SKM-1 (cell line): ENCODE data around the gene SLC35E1.
A peak's percentile ranks its signal among the peaks of the same experiment; 100 is the strongest.

Experiments used
- DNase-seq: peaks from one replicate; lab custom pipeline; 2025; ENCODE audit not compliant: unreplicated experiment; lab: John Stamatoyannopoulos, UW

The SLC35E1 gene

GRCh38 chr19:16572332-16573211 lies at the start of gene SLC35E1:
Gene SLC35E1, minus strand, starts transcription at chr19:16572415. Its CDS starts 51 bp downstream, at chr19:16572364.
- peak; percentile 92 for DNase-seq

DNA sequence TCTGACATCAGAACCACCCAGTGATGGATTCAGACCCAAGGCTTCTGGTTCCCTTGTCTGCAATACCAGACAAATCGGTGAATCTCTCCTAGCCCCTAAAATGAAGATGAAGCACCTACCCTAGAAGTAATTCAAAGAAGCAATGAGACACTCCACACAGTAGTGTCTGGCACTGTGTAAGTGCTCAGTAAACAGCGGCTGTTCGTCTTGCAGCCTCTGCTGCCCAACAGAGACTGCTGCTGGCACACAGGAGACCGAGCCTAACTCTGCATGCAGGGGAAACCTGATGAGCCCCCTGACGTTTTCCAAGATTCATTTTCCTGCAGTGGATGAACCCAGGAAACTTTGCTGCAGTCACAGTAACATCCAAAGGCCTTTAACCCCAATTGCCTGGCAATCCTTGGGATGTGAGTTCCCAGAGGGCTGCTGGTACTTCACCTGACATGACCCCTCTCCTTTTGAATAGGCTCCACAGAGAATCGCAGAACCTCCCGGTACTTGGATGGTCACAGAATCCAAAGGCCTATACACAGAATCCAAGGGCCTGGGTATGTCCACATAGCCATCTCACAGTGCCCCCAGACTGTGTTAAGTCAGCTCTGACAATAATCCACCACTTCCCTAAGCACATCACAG lies 49.1 kb upstream of the SLC35E1 start:
- DNase-seq, result no peak

DNA sequence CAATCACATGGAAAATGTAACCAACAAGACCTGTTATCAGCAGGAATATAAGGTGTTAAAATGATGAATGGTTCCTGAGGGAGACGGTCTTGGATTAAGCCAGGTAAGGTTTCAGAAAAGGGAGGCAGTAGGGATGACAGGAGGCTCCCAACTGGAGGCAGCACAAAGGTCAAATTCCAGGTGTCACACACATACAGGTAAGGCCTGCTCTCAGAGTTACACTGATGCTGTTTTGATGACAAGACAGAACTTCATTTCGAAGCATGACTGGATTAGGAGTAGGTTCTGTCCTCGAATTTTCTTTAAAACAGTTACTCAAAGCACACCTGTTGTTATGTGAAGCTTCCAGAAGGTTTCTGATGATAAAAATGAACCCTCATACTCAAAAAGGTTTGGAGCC lies 48.4 kb upstream of the SLC35E1 start:
- DNase-seq, result no peak

- DNase-seq, result no peak
Observed at GRCh38 chr19:16620018-16620417, 47.8 kb upstream of the SLC35E1 start.

GRCh38 chr19:16619457-16619856 lies 47.2 kb upstream of the SLC35E1 start:
- DNase-seq, result no peak

DNA sequence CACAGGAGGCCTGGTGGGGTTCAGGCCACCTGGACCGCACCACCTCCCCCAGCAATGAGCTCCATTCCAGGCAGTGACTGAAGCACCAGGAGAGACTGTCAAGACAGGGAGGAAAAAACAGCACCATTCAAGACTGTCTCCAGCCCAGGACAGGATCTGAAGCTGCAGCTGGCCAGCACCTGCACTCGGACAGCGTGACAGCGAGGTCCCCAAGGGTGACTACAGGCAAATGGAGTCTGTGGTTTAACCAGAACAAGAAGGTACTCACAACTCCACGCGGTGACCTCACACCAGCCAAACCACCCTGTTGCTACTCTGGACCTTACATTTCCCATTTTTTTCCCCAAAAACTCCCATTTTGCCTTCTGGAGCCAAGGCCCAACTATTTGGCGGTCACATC lies 46.0 kb upstream of the SLC35E1 start:
- DNase-seq, result no peak

DNA sequence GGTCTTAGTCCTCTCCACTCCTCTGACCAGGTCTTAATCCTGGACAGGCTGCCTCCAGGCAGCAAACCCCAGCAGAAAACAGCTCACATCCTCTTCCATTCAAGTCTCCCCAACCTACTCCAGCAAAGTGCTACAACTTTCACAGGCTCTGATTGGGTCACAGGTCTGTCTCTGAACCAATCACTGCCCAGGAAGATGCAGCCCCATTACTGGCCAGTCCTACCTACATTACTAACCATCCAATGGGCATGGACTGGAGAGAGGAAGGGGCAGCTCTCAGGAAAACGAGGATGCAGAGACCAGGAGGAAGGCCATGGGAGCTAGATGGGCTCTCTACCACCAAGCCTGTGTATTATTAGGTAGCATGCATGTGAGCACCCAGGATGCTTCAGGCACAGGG lies 43.6 kb upstream of the SLC35E1 start:
- no peak for DNase-seq

DNA sequence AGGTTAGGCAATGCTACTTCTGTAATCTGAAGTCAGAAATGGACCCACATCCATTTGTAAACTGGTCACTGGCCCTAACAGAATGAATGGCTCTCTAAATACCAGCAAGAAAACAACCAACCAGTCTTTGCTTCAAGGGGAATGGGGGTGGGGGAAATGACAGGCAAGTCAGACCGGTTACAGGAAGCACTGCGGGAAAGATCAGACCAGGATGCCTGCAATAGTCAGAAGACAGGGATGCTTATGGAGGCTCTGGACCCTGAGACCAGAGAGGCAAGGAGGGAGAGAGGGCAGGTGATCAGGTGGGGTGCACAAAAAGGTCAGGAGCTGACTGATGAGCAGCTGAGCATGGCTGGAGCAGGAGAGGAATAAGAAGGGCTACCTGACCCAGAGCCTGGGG lies 42.7 kb upstream of the SLC35E1 start:
- no peak for DNase-seq

GRCh38 chr19:16613841-16614240 lies 41.6 kb upstream of the SLC35E1 start:
- DNase-seq, result no peak

DNA sequence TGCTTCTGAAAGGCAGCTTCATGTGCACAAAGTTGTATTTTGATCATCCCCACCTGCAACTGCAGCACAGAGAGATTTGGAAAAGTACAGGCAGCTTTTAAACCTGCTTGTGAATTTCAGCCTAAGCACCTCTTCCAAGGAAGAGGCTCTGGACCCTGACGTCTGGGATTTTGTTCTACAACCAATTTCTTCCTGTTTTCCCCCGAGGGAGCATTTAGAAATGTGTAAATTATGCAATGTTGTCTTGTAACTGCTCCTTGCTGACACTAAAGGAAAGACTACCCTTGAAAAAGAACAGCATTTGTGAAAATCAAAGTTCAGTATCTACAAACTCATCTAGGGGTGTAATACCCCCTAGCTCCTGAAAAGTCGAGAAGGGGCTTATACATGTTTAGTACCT lies 40.4 kb upstream of the SLC35E1 start:
- peak; percentile 5 for DNase-seq

DNA sequence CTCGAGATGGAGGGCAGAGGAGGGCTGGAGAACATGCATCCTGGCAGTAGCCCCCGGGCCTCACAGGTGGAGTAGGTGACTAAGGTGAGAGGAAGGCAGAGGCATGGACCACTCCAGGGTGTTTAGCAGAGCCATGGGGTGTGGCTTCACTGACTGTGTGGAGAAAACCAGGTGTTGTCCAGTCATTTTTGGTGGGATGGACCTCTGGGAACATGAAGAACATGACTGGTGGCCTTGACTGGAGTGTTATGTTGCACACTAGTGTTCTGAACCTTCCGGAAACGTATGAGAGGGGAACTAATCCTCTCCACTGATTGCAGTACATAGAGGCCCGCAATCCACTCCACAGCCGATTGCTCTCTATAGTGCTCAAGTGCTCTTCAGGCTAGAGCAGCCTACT lies 38.9 kb upstream of the SLC35E1 start:
- DNase-seq, result no peak

- DNase-seq, result no peak
Observed at GRCh38 chr19:16609511-16610200, 37.4 kb upstream of the SLC35E1 start.

DNA sequence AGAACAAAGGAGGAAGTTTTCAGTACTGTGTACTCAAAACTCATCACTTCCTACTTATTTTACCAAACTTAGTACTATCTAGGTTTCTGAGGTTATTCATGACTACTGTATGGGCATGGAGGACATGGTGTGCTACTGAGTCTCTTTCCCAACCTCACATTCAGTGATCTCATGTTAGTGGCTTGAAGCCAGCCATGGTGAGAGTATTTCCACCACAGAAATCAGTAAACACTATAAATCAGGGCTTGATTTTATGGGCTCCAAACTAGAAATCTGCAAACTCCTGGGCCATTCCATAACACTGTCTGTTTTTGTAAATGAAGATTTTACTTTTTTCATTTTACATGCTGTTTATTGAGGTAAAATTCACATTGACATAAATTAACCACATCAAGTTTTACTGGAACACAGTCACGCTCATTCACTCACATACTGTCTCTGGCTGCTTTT lies 36.1 kb upstream of the SLC35E1 start:
- no peak for DNase-seq

DNA sequence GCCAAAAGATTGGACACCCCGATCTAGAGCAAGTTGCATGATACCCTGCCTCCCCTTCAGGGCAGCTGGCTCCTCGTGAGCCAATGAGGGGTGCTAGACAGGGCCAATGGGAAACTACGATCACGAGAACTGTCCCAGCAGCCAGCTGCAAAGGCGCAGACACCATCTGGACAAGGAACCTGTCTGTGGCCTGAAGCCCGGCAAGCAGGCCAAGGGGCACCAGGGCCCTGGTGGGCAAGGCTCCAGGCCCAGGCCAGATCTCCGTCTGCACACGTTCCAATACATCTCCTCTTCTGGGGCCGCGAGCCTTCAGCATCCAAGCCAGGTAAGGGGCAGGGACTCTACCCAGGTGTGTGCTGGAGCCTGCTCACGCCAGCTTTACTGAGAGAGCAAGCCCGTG lies 35.6 kb upstream of the SLC35E1 start:
- no peak for DNase-seq

DNA sequence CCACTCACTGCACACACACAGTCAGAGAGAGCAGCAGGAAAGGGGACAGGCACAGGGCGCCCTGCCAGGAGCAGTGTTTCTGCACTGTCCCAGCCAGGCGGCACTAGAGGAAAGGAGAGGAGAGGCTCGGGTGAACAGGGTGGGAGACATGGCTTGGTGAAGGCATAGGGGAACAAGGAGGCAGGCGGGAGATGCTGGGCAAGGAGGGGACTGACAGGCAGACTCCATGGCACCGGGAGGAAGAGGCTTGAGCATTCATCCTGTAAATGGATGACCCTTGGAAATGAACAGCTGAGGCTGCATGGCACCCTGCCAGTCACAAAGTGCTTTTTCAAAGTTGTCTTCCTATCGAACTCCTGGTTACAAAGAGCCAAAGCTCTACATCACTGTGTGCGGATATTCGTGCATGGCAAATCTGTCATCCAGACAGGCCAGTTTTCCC lies 33.4 kb upstream of the SLC35E1 start:
- DNase-seq, result no peak

DNA sequence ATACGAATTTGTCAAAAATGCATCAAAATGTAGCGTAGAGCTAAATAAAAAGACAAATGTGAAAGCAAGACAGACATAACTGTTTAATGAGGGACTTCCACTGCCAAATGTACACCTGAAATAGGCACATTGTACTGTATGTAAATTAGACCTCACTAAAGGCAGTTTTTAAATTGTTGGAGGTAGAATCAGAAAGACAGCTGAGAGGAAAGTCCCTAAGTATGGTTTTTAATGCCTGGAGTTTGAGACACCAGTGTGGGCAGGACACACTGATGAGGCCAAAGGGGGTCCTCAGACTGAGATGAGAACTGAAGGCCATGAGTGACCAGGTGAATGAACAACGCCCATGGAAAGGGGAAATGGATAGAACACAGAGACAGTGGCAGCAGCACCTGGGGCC lies 32.9 kb upstream of the SLC35E1 start:
- DNase-seq, result no peak

- DNase-seq, result no peak
Observed at GRCh38 chr19:16604615-16605014, 32.4 kb upstream of the SLC35E1 start.

DNA sequence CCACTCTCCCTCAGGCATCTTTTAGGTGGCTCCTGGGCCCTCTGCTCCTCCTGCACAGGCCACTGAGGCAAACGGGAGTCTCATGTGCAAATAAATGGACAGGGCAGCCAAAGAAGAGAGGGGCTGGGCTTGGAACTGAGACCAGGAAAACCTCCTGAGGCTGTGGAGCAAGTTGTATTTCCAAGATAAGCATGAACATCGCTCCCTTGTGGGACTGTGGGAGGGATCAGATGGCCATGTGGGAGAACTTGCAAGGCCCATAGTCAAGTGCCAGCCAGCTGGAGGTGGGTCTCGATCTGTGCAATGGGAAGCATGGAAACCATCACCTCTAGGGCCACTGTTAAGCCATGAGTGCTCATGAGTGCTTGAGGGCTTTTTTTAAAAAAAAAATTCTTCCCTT lies 30.9 kb upstream of the SLC35E1 start:
- DNase-seq, result no peak

- no peak for DNase-seq
Observed at GRCh38 chr19:16601378-16602052, 29.3 kb upstream of the SLC35E1 start.

DNA sequence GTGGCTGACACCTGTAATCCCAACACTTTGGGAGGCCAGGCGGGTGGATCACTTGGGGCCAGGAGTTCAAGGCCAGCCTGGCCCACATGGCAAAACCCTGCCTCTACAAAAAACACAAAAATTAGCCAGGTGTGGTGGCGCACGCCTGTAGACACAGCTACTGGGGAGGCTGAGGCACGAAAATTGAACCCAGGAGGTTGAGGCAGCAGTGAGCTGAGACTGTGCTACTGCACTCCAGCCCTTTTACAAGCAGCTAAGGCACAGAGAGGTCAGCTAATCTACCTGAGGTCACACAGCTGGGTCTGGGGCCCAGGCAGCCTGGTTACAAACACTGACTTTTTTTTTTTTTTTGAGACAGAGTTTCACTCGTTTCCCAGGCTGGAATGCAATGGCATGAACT lies 28.6 kb upstream of the SLC35E1 start:
- no peak for DNase-seq

GRCh38 chr19:16599655-16600346 lies 27.6 kb upstream of the SLC35E1 start:
- no peak for DNase-seq
